Measurements from ENCODE around the gene FNIP1. TPM values are rescaled to one million over a fixed set of nuclear protein-coding genes. Genes with fewer than 3 reads are reported as not detected.
"Not testable (repeated sequence)": the region's sequence is repeated elsewhere in the genome, so short reads cannot be mapped to it uniquely, and the experiment has no call there.

FNIP1 gene
- total RNA-seq, 2 experiments from 2014 or later: 14.9 to 15.7 TPM

- Mint-ChIP-seq H3K36me3 (peaks cover 5% of the 10 kb centered on the region), H3K27me3 (no peaks in the 10 kb centered on the region), H3K4me3 (peak overlapping the region; percentile 96), H3K27ac (peak overlapping the region; percentile 98), H3K9me3 (no peaks in the 10 kb centered on the region), H3K4me1 (peaks cover 24% of the 10 kb centered on the region)
- DNase-seq: peak; percentile 67
Measured at GRCh38 chr5:131634666-131634995, 162.2 kb downstream of the FNIP1 start.

GRCh38 chr5:131634238-131634637, 162.6 kb downstream of the FNIP1 start:
- Mint-ChIP-seq H3K36me3 (peaks cover 6% of the 10 kb centered on the region), H3K4me3 (peak overlapping the region; percentile 96), H3K4me1 (peaks cover 23% of the 10 kb centered on the region), H3K27ac (peak overlapping the region; percentile 98), H3K9me3 (no peaks in the 10 kb centered on the region), H3K27me3 (no peaks in the 10 kb centered on the region)
- no peak for DNase-seq

GRCh38 chr5:131633830-131634229, 163.0 kb downstream of the FNIP1 start:
- Mint-ChIP-seq H3K36me3 (peaks cover 10% of the 10 kb centered on the region), H3K4me3 (peak overlapping the region; percentile 96), H3K27ac (peak overlapping the region; percentile 98), H3K27me3 (no peaks in the 10 kb centered on the region), H3K9me3 (no peaks in the 10 kb centered on the region), H3K4me1 (peaks cover 24% of the 10 kb centered on the region)
- no peak for DNase-seq

- no peak overlapping the region for H3K4me3 Mint-ChIP-seq
- no peaks in the 10 kb centered on the region for H3K9me3 Mint-ChIP-seq
- H3K27ac Mint-ChIP-seq: no peak overlapping the region
- DNase-seq: no peak
- peaks cover 34% of the 10 kb centered on the region for H3K4me1 Mint-ChIP-seq
- no peaks in the 10 kb centered on the region for H3K27me3 Mint-ChIP-seq
- H3K36me3 Mint-ChIP-seq: peaks cover 27% of the 10 kb centered on the region
Measured at GRCh38 chr5:131630963-131631350, 165.9 kb downstream of the FNIP1 start.

GRCh38 chr5:131630208-131630962, 166.4 kb downstream of the FNIP1 start:
- DNase-seq: no peak
- Mint-ChIP-seq H3K4me1 (peaks cover 37% of the 10 kb centered on the region), H3K9me3 (no peaks in the 10 kb centered on the region), H3K27ac (no peak overlapping the region), H3K27me3 (no peaks in the 10 kb centered on the region), H3K4me3 (no peak overlapping the region), H3K36me3 (peaks cover 29% of the 10 kb centered on the region)

- no peak overlapping the region for H3K27ac Mint-ChIP-seq
- peak overlapping the region; percentile 26 for H3K4me3 Mint-ChIP-seq
- H3K36me3 Mint-ChIP-seq: peaks cover 32% of the 10 kb centered on the region
- no peaks in the 10 kb centered on the region for H3K9me3 Mint-ChIP-seq
- no peak for DNase-seq
- H3K27me3 Mint-ChIP-seq: no peaks in the 10 kb centered on the region
- H3K4me1 Mint-ChIP-seq: peaks cover 41% of the 10 kb centered on the region
Measured at GRCh38 chr5:131628990-131629389, 167.8 kb downstream of the FNIP1 start.

GRCh38 chr5:131627207-131627865, 169.5 kb downstream of the FNIP1 start:
- no peak overlapping the region for H3K27ac Mint-ChIP-seq
- H3K9me3 Mint-ChIP-seq: no peaks in the 10 kb centered on the region
- H3K36me3 Mint-ChIP-seq: peaks cover 38% of the 10 kb centered on the region
- H3K27me3 Mint-ChIP-seq: no peaks in the 10 kb centered on the region
- peaks cover 44% of the 10 kb centered on the region for H3K4me1 Mint-ChIP-seq
- no peak overlapping the region for H3K4me3 Mint-ChIP-seq
- DNase-seq: no peak

- Mint-ChIP-seq H3K9me3 (no peaks in the 10 kb centered on the region), H3K36me3 (peaks cover 26% of the 10 kb centered on the region), H3K27ac (no peak overlapping the region), H3K27me3 (no peaks in the 10 kb centered on the region), H3K4me3 (no peak overlapping the region), H3K4me1 (peaks cover 51% of the 10 kb centered on the region)
- no peak for DNase-seq
Measured at GRCh38 chr5:131622633-131623032, 174.2 kb downstream of the FNIP1 start.

- DNase-seq, H3K9me3 Mint-ChIP-seq, H3K4me3 Mint-ChIP-seq, H3K27ac Mint-ChIP-seq, H3K27me3 Mint-ChIP-seq: not testable (repeated sequence)
- Mint-ChIP-seq H3K4me1 (peaks cover 54% of the 10 kb centered on the region), H3K36me3 (peaks cover 30% of the 10 kb centered on the region)
Measured at GRCh38 chr5:131621164-131621563, 175.7 kb downstream of the FNIP1 start.

GRCh38 chr5:131619102-131619501, 177.7 kb downstream of the FNIP1 start:
- Mint-ChIP-seq H3K4me3 (no peak overlapping the region), H3K27ac (no peak overlapping the region), H3K9me3 (peaks cover 12% of the 10 kb centered on the region), H3K27me3 (no peaks in the 10 kb centered on the region), H3K36me3 (peaks cover 40% of the 10 kb centered on the region), H3K4me1 (peaks cover 55% of the 10 kb centered on the region)
- no peak for DNase-seq

GRCh38 chr5:131617140-131617822, 179.5 kb downstream of the FNIP1 start:
- Mint-ChIP-seq H3K36me3 (peaks cover 40% of the 10 kb centered on the region), H3K4me1 (peaks cover 54% of the 10 kb centered on the region), H3K27me3 (no peaks in the 10 kb centered on the region), H3K4me3 (no peak overlapping the region), H3K27ac (no peak overlapping the region), H3K9me3 (peaks cover 12% of the 10 kb centered on the region)
- DNase-seq: no peak

- peaks cover 12% of the 10 kb centered on the region for H3K9me3 Mint-ChIP-seq
- H3K36me3 Mint-ChIP-seq: peaks cover 42% of the 10 kb centered on the region
- no peak overlapping the region for H3K4me3 Mint-ChIP-seq
- DNase-seq: no peak
- no peaks in the 10 kb centered on the region for H3K27me3 Mint-ChIP-seq
- peaks cover 50% of the 10 kb centered on the region for H3K4me1 Mint-ChIP-seq
- H3K27ac Mint-ChIP-seq: no peak overlapping the region
Measured at GRCh38 chr5:131615957-131616356, 180.9 kb downstream of the FNIP1 start.

- no peak for DNase-seq
- peaks cover 50% of the 10 kb centered on the region for H3K4me1 Mint-ChIP-seq
- H3K4me3 Mint-ChIP-seq: no peak overlapping the region
- no peak overlapping the region for H3K27ac Mint-ChIP-seq
- H3K36me3 Mint-ChIP-seq: peaks cover 54% of the 10 kb centered on the region
- peaks cover 12% of the 10 kb centered on the region for H3K9me3 Mint-ChIP-seq
- no peaks in the 10 kb centered on the region for H3K27me3 Mint-ChIP-seq
Measured at GRCh38 chr5:131613423-131613822, 183.4 kb downstream of the FNIP1 start.

- peaks cover 50% of the 10 kb centered on the region for H3K36me3 Mint-ChIP-seq
- H3K4me1 Mint-ChIP-seq: peaks cover 57% of the 10 kb centered on the region
- DNase-seq: no peak
- no peak overlapping the region for H3K27ac Mint-ChIP-seq
- H3K9me3 Mint-ChIP-seq: peaks cover 8% of the 10 kb centered on the region
- H3K4me3 Mint-ChIP-seq: no peak overlapping the region
- no peaks in the 10 kb centered on the region for H3K27me3 Mint-ChIP-seq
Measured at GRCh38 chr5:131611064-131611381, 185.8 kb downstream of the FNIP1 start.

- no peaks in the 10 kb centered on the region for H3K27me3 Mint-ChIP-seq
- no peak overlapping the region for H3K4me3 Mint-ChIP-seq
- H3K4me1 Mint-ChIP-seq: peaks cover 55% of the 10 kb centered on the region
- H3K27ac Mint-ChIP-seq: no peak overlapping the region
- peaks cover 44% of the 10 kb centered on the region for H3K36me3 Mint-ChIP-seq
- H3K9me3 Mint-ChIP-seq: peaks cover 6% of the 10 kb centered on the region
- no peak for DNase-seq
Measured at GRCh38 chr5:131610198-131611063, 186.4 kb downstream of the FNIP1 start.
